ENCODE measurements around the gene VTA1. TPM values are rescaled to one million over a fixed set of nuclear protein-coding genes. Genes with fewer than 3 reads are reported as not detected.

VTA1 gene
- total RNA-seq, 4 donors from 2014 or later, result 74.4 to 89.3 (median 77.3) TPM

DNA sequence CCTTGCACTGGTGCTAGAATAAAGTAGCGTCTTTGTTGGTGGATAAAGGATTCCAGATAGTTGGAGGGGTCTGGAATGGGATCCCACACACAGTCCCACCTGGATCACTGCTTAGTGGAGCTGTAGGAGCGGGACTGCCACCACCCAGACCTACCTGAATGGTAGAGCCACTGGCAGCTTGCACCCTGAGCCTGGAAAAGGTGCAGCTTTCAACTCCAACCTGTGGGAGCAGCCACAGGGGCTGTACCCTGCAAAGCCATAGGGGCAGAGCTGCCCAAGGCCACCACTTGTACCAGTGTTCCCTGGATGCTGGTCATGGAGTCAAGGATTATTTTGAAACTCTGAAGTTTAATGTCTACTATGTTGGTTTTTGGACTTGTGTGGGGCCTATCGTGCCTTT, 26.9 kb downstream of the VTA1 start:
- H3K27ac ChIP-seq, result no peak overlapping the region
- in situ Hi-C loops (cut with MboI; ENCODE audit: low sequenced_read_pairs in 4 of 4), result loop anchor here in 1 of 4 donors (25.0 kb wide), 1 partner anchor 213 kb away; no protein-coding TSS in a partner anchor
- H3K27me3 ChIP-seq, result no peaks in the 10 kb centered on the region
- peaks cover 2 to 30% of the 10 kb centered on the region in 2 donors for H3K36me3 ChIP-seq
- no peak for ATAC-seq
- H3K4me3 ChIP-seq, result no peak overlapping the region
- DNase-seq, result no peak
- no peaks in the 10 kb centered on the region for H3K4me1 ChIP-seq
- no peaks in the 10 kb centered on the region for H3K9me3 ChIP-seq
- intact Hi-C loops (cut with DNase I; ENCODE audit: low total_unique reads), result no loop called here
- TF ChIP-seq, protein P1, sequence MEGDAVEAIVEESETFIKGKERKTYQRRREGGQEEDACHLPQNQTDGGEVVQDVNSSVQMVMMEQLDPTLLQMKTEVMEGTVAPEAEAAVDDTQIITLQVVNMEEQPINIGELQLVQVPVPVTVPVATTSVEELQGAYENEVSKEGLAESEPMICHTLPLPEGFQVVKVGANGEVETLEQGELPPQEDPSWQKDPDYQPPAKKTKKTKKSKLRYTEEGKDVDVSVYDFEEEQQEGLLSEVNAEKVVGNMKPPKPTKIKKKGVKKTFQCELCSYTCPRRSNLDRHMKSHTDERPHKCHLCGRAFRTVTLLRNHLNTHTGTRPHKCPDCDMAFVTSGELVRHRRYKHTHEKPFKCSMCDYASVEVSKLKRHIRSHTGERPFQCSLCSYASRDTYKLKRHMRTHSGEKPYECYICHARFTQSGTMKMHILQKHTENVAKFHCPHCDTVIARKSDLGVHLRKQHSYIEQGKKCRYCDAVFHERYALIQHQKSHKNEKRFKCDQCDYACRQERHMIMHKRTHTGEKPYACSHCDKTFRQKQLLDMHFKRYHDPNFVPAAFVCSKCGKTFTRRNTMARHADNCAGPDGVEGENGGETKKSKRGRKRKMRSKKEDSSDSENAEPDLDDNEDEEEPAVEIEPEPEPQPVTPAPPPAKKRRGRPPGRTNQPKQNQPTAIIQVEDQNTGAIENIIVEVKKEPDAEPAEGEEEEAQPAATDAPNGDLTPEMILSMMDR (IDR thresholded peaks at IDR 0.05 in 4 of 5, conservative IDR thresholded peaks at IDR 0.05 in 1 of 5), result no peak
- TF ChIP-seq POLR2A (IDR thresholded peaks at IDR 0.05), result no peak

DNA sequence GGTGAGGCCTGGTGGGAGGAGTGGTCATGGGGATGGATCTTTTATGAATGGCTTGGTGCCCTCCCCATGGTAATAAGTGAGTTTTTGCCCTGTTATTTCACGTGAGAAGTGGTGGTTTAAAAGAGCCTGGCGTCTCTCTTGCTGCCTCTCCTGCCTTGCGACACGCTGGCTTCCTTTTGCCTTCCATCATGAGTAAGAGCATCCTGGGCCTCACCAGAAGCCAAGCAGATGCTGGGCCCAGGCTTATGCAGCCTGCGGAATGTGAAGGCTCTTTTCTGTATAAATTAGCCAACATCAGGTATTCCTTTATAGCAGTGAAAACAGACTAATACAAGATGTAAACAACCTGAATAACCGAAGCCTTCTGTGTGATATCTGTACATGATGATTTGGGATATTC, 27.6 kb downstream of the VTA1 start:
- no peaks in the 10 kb centered on the region for H3K4me1 ChIP-seq
- no peaks in the 10 kb centered on the region for H3K27me3 ChIP-seq
- H3K36me3 ChIP-seq, result peaks cover 2 to 30% of the 10 kb centered on the region in 2 donors
- intact Hi-C loops (cut with DNase I; ENCODE audit: low total_unique reads), result no loop called here
- in situ Hi-C loops (cut with MboI; ENCODE audit: low sequenced_read_pairs in 4 of 4), result loop anchor here in 1 of 4 donors (25.0 kb wide), 1 partner anchor 213 kb away; no protein-coding TSS in a partner anchor
- H3K9me3 ChIP-seq, result no peaks in the 10 kb centered on the region
- no peak for TF ChIP-seq POLR2A (IDR thresholded peaks at IDR 0.05)
- TF ChIP-seq, protein P1 (IDR thresholded peaks at IDR 0.05 in 4 of 5, conservative IDR thresholded peaks at IDR 0.05 in 1 of 5), result no peak
- no peak overlapping the region for H3K27ac ChIP-seq
- DNase-seq (no peak), ATAC-seq (no peak)
- H3K4me3 ChIP-seq, result no peak overlapping the region

DNA sequence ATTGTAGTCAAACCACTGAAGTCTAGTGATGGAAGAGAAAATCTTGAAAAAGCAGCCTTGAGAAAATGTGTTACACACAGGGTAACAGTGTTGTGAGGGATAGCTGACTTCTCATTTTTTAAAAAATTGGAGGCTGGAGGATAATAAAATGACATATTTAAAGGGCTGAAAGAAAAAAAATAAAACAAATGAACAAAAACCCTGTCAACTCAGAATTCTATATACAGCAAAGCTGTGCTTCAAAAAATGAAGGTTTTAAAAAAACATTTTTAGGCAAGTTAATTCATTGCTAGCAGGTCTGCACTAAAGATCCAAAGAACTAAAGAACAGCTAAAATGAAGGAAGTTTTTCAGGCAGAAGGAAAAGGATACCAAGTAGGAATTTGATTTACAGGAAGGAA, 31.1 kb downstream of the VTA1 start:
- no peak overlapping the region for H3K27ac ChIP-seq
- no peaks in the 10 kb centered on the region for H3K4me1 ChIP-seq
- ATAC-seq (no peak), DNase-seq (no peak)
- no peak overlapping the region for H3K4me3 ChIP-seq
- H3K27me3 ChIP-seq, result no peaks in the 10 kb centered on the region
- TF ChIP-seq POLR2A (IDR thresholded peaks at IDR 0.05), result no peak
- TF ChIP-seq, protein P1 (IDR thresholded peaks at IDR 0.05 in 4 of 5, conservative IDR thresholded peaks at IDR 0.05 in 1 of 5), result no peak
- no peaks in the 10 kb centered on the region for H3K9me3 ChIP-seq
- peaks cover under 1 to 20% of the 10 kb centered on the region in 2 donors for H3K36me3 ChIP-seq
- intact Hi-C loops (cut with DNase I; ENCODE audit: low total_unique reads), result no loop called here
- in situ Hi-C loops (cut with MboI; ENCODE audit: low sequenced_read_pairs in 4 of 4), result no loop called here

GRCh38 chr6:142182004-142182403, 34.9 kb downstream of the VTA1 start:
- in situ Hi-C loops (cut with MboI; ENCODE audit: low sequenced_read_pairs in 4 of 4) (no loop called here), intact Hi-C loops (cut with DNase I; ENCODE audit: low total_unique reads) (no loop called here)
- Histone ChIP-seq H3K27me3 (no peaks in the 10 kb centered on the region), H3K9me3 (no peaks in the 10 kb centered on the region), H3K36me3 (peaks cover 0 to 8% of the 10 kb centered on the region in 2 donors), H3K27ac (no peak overlapping the region), H3K4me3 (no peak overlapping the region), H3K4me1 (no peaks in the 10 kb centered on the region)
- ATAC-seq (no peak), DNase-seq (no peak)
- TF ChIP-seq, protein P1 (IDR thresholded peaks at IDR 0.05 in 4 of 5, conservative IDR thresholded peaks at IDR 0.05 in 1 of 5), result no peak
- no peak for TF ChIP-seq POLR2A (IDR thresholded peaks at IDR 0.05)

DNA sequence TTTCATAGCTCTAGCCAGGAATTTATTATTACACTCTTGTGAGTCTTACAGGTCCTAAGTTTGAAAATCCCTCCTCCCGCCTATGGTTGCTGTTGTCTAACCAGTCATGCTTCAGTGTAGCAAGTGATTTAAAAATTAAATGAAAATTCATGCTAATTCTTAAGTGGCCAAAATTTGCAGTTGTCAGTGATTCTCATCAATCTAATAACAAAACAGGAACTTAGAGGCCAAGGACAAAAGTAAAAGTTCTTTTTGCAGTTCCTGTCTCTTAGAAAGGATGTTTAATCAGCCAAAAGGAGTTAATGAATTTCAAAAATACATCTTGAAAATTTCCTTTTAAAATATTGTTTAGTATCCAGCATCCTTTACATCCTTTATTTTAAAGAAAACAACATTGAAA, 36.3 kb downstream of the VTA1 start:
- in situ Hi-C loops (cut with MboI; ENCODE audit: low sequenced_read_pairs in 4 of 4), result no loop called here
- ATAC-seq, result no peak

More for the DNA sequence above, 36.3 kb downstream of the VTA1 start:
- Histone ChIP-seq H3K36me3 (peaks cover 0 to 1% of the 10 kb centered on the region in 2 donors), H3K4me3 (no peak overlapping the region), H3K9me3 (no peaks in the 10 kb centered on the region), H3K27ac (no peak overlapping the region), H3K4me1 (peaks cover 3 to 4% of the 10 kb centered on the region in 2 donors), H3K27me3 (no peaks in the 10 kb centered on the region)
- DNase-seq, result no peak
- intact Hi-C loops (cut with DNase I; ENCODE audit: low total_unique reads), result no loop called here
- TF ChIP-seq POLR2A (IDR thresholded peaks at IDR 0.05), result no peak
- TF ChIP-seq, protein P1 (IDR thresholded peaks at IDR 0.05 in 4 of 5, conservative IDR thresholded peaks at IDR 0.05 in 1 of 5), result no peak

Measured in gastrocnemius medialis (tissue), 4 donors.